Measurements from ENCODE around the gene STAC3.

DNA sequence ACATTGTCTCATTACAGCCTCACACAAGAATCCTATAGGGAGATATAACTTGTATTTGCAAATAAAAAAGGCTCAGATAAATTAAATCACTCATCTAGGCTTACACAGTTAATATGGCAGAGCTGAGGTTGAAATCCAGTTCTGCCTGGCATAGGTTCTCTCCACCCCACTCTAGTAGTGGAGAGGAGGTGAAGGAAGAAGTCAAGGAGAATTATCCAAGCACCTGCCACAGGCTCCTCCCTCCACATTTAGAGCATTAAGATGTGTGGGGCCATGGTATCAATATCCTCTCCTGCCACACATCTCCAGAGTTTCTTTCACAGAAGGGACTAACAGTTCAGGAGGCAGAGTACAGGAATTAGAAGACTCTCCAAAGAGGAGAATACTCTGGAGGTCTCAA is 22.5 kb upstream of the STAC3 start:
- TF ChIP-seq EED (CRISPR knock-in tag; IDR thresholded peaks at IDR 0.05) (no peak), ZSCAN20 (CRISPR knock-in tag; IDR thresholded peaks at IDR 0.05; ENCODE audit: borderline replicate concordance) (no peak), GTF2F1 (IDR thresholded peaks at IDR 0.05; ENCODE audit: low read length) (no peak), PHF20 (CRISPR knock-in tag; IDR thresholded peaks at IDR 0.05) (no peak), ZNF292 (CRISPR knock-in tag; IDR thresholded peaks at IDR 0.05; ENCODE audit: borderline replicate concordance, low read depth) (no peak), NONO (IDR thresholded peaks at IDR 0.05) (no peak), NONO (CRISPR knock-in tag; conservative IDR thresholded peaks at IDR 0.05) (no peak)
